Activated naive CD8-positive, alpha-beta T cell treated with anti-CD3 and anti-CD28 coated beads, Interleukin-2, amount 10 ng/mL, durations not matched to agents 7 days and 5 days (primary cell): ENCODE measurements around the gene CCDC172. TPM values are rescaled to one million over a fixed set of nuclear protein-coding genes. Genes with fewer than 3 reads are reported as not detected.

Source experiments
- ATAC-seq: fragments of 150-1000 bp; cut with Tn5 transposase; one replicate; pipeline ENCODE4 v1.10.0; 2021; ENCODE audit warnings: low read depth, moderate library complexity
- POLR2A ChIA-PET: fragments of 350-600 bp; sonication (Branson Sonifier 250); formaldehyde crosslinking; loops from one replicate; lab custom pipeline; 2021; ENCODE audit warnings: antibody characterized with exemption; lab: Charles Lee
- DNase-seq: peaks from one replicate; pipeline ENCODE4 v3.0.0; 2021
- H3K27ac Mint-ChIP-seq: one replicate; pipeline ENCODE4 v1.8.0; 2022; ENCODE audit warnings: mild to moderate bottlenecking, mixed read lengths
- H3K27me3 Mint-ChIP-seq: one replicate; pipeline ENCODE4 v1.8.0; 2022; ENCODE audit warnings: mild to moderate bottlenecking, moderate library complexity, mixed read lengths
- H3K36me3 Mint-ChIP-seq: one replicate; pipeline ENCODE4 v1.8.0; 2021; ENCODE audit warnings: mild to moderate bottlenecking, mixed read lengths
- H3K4me1 Mint-ChIP-seq: one replicate; pipeline ENCODE4 v1.8.0; 2021; ENCODE audit warnings: mixed read lengths
- H3K4me3 Mint-ChIP-seq: one replicate; pipeline ENCODE4 v1.8.0; 2022; ENCODE audit warnings: mild to moderate bottlenecking, moderate library complexity, mixed read lengths
- H3K9me3 Mint-ChIP-seq: one replicate; pipeline ENCODE4 v1.8.0; 2021; ENCODE audit warnings: mixed read lengths
- total RNA-seq, 2 experiments: library from RNA; stranded (reverse); gene quantifications; one replicate each; pipeline ENCODE4 v1.2.3, GENCODE V29; 2021

The CCDC172 gene
- total RNA-seq, 2 experiments from 2014 or later = not detected

DNA sequence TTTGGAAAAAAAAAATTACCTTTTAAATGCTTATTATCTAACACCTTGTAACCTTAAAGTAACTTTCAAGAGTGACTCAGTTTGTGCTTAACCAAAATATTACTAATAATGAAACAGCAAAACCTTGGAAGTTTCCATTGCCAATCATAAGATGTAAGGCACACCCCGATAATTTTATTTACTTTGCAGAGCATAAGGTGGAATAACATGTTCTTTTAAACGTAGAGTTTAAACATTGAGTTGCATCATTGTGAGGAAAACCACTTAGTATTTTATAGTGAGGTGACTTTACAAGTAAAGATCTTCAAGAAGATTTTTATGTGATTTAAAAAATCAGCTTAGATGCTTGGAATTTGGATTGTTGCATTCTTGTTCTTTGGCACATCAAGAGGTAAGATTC lies 103.4 kb downstream of the CCDC172 start, which contains the start of gene PNLIPRP3:
Gene PNLIPRP3, plus strand, starts transcription at position 177 of the 400 bp plus-strand sequence. Its CDS starts 166 bp downstream, at position 343.
- ATAC-seq = no peak
- POLR2A ChIA-PET = no interaction called here
- H3K27ac Mint-ChIP-seq = no peak within 1 kb of the TSS
- H3K27me3 Mint-ChIP-seq = peaks cover 2% of the 10 kb centered on the region
- no peak within 1 kb of the TSS for H3K4me3 Mint-ChIP-seq
- H3K36me3 Mint-ChIP-seq = no peaks in the 10 kb centered on the region
- H3K9me3 Mint-ChIP-seq = no peaks in the 10 kb centered on the region
- no peaks in the 10 kb centered on the region for H3K4me1 Mint-ChIP-seq
- no peak for DNase-seq

DNA sequence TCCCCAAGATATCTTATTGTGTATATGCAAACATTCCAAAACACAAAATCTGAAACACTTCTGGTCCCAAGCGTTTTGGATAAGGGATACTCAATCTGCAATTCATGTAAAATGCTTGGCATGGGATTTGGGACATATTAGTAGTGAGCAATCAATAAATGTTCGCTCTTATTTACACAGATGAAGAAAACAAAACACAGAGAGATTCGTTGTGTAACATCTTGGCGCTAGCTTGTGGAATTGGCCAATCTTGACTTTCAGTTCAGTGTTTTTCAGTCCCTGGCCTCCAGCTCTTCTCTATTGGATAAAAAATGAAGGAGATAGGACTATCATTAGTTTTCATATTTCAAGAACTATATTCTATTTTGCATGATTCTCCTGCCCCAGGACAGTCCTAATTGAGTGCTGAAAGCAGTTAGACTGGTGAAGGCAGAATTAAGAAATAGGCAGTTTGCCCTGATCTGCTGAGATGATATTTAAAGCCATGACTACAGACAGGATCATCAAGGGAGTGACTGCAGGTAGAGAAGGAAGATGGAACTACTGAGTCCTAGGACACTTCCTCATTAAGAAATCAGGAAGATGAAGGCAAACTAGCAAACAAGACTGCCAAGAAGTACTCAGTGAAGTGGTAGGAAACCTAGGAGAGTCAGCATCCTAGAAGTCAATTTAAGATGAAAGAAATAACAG lies 105.2 kb downstream of the CCDC172 start:
- Mint-ChIP-seq H3K27me3 (peaks cover 2% of the 10 kb centered on the region), H3K9me3 (no peaks in the 10 kb centered on the region), H3K27ac (no peak overlapping the region), H3K4me1 (no peaks in the 10 kb centered on the region), H3K36me3 (no peaks in the 10 kb centered on the region), H3K4me3 (no peak overlapping the region)
- POLR2A ChIA-PET = no interaction called here
- ATAC-seq (no peak), DNase-seq (no peak)

Other genes starting within 250 kb of the CCDC172 start
- gene GFRA1, start 51.2 kb upstream of the CCDC172 start, total RNA-seq = not detected
- not detected for gene PNLIPRP3, start 103.4 kb downstream of the CCDC172 start, total RNA-seq
- not detected for gene PNLIP, start 221.5 kb downstream of the CCDC172 start, total RNA-seq